ENCODE measurements around the gene SIPA1L3.

GRCh38 chr19:38164526-38164925, 257.5 kb downstream of the SIPA1L3 start:
- TF ChIP-seq CTCF (conservative IDR thresholded peaks at IDR 0.05; ENCODE audit: low read depth, low read length), result no peak
- no peak for TF ChIP-seq EZH2 (IDR thresholded peaks at IDR 0.05; ENCODE audit: borderline replicate concordance, low read depth, low read length, poor library complexity, severe bottlenecking)

Measured in A673 (cell line).